Measurements from ENCODE around the gene YIPF2. TPM values are rescaled to one million over a fixed set of nuclear protein-coding genes. Genes with fewer than 3 reads are reported as not detected.
"Not testable (repeated sequence)": the region's sequence is repeated elsewhere in the genome, so short reads cannot be mapped to it uniquely, and the experiment has no call there.

Gene YIPF2
- total RNA-seq, 1 experiment from 2014 or later, result 26.8 TPM

DNA sequence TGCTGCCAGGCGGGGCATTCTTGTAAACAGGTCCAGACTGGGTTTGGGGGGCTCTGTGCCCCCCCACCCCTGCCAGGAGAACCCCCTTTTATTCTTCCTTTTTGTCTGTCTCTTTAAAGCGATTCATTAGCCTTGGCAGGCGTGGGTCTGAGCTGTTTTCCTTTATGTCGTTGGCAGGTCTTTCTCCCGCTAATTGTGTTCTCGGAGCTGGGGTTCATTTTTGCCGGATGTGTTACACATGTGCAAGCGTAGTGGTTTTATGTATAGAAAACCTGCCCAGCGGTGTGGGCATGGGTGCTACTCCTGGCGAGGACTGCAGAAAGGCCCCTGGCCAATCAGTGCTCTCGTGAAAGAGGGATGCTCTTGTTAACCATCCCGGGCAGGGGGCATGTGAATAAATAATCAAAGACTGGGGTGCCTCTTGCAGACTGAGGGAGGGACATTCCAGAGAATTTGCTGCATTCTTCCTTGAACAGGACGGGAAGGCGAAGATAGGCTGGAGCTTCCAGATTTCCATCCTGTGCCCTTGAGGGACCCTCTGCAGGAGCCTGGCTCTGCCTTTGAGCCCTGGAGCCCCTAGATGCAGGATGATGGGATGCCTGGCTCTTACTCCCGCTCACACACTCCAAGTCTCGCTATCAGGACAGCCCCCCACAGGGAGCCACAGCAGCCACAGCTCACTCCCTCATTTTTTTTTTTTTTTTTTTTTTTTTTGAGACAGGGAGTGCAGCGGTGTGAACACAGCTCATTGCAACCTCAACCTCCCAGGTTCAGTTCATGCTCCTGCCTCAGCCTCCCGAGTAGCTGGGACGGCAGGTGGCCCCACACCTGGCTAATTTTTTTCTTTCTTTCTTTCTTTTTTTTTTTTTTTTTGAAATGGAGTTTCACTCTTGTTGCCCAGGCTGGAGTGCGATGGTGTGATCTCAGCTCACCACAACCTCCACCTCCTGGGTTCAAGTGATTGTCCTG, 43.0 kb downstream of the YIPF2 start:
- H3K9me2 ChIP-seq (replicated peaks; ENCODE audit: insufficient read depth, low read length), result no peaks in the 10 kb centered on the region
- no peak overlapping the region for H3K27ac ChIP-seq (ENCODE audit: low read length)
- H3K4me2 ChIP-seq (ENCODE audit: low read depth, low read length, poor library complexity, severe bottlenecking), result no peak overlapping the region
- H4K20me1 ChIP-seq (ENCODE audit: insufficient read depth, low read depth, low read length), result no peaks in the 10 kb centered on the region
- DNase-seq, result no peak
- no peak overlapping the region for H2AFZ ChIP-seq (ENCODE audit: low read length)
- peaks cover 56% of the 10 kb centered on the region for H3K4me1 ChIP-seq (ENCODE audit: low read length)
- no peaks in the 10 kb centered on the region for H3K36me3 ChIP-seq (ENCODE audit: insufficient read depth, low read length)
- no peaks in the 10 kb centered on the region for H3K9me3 ChIP-seq (ENCODE audit: low read length)
- no peaks in the 10 kb centered on the region for H3K27me3 ChIP-seq (ENCODE audit: low read length)
- H3K79me2 ChIP-seq (ENCODE audit: low read length), result peaks cover 80% of the 10 kb centered on the region
- H3K9ac ChIP-seq (ENCODE audit: low read length), result no peak overlapping the region
- H3K4me3 ChIP-seq (ENCODE audit: low read length), result no peak overlapping the region

DNA sequence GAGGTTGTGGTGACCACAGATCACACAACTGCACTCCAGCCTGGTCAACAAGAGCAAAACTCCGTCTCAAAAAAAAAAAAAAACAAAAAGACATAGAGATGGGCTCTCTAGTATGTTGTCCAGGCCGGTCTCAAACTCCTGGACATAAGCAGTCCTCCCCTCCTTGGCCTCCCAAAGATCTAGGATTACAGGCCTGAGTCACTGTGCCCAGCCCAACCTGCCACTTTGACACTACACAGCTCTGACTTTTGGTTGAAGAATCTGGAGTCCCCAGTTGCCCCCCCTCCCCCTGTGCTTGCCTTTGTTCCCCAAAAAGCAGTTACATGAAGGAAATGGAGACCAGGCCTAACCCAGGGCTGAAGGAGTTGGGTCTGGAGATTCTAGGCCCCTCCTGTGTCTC, 44.2 kb downstream of the YIPF2 start:
- Histone ChIP-seq H3K36me3 (ENCODE audit: insufficient read depth, low read length) (no peaks in the 10 kb centered on the region), H3K9ac (ENCODE audit: low read length) (no peak overlapping the region), H3K27me3 (ENCODE audit: low read length) (no peaks in the 10 kb centered on the region), H3K4me2 (ENCODE audit: low read depth, low read length, poor library complexity, severe bottlenecking) (no peak overlapping the region), H3K9me2 (replicated peaks; ENCODE audit: insufficient read depth, low read length) (no peaks in the 10 kb centered on the region), H3K4me1 (ENCODE audit: low read length) (peaks cover 57% of the 10 kb centered on the region), H2AFZ (ENCODE audit: low read length) (no peak overlapping the region), H3K4me3 (ENCODE audit: low read length) (no peak overlapping the region), H3K9me3 (ENCODE audit: low read length) (no peaks in the 10 kb centered on the region), H3K79me2 (ENCODE audit: low read length) (peaks cover 80% of the 10 kb centered on the region), H4K20me1 (ENCODE audit: insufficient read depth, low read depth, low read length) (no peaks in the 10 kb centered on the region), H3K27ac (ENCODE audit: low read length) (no peak overlapping the region)
- DNase-seq, result no peak

DNA sequence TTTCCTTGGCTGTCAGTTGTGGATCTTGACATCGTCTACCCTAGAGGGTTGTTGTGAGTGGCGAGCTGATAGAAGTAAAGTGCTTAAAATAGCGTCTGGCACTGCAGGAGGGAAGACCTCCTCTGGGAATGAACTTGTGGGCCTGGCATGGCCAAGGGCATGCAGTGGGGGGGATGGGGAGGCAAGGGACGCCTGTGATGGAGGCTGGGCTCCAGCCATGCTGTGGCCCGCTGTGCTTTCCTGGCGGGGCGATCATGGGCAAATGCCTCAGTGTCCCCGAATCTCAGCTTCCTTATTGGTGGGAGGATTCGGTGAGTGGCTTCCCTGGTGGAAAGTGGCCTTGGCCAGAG, 46.4 kb downstream of the YIPF2 start:
- DNase-seq, result no peak
- Histone ChIP-seq H3K4me1 (ENCODE audit: low read length) (peaks cover 55% of the 10 kb centered on the region), H3K9ac (ENCODE audit: low read length) (no peak overlapping the region), H3K36me3 (ENCODE audit: insufficient read depth, low read length) (no peaks in the 10 kb centered on the region), H2AFZ (ENCODE audit: low read length) (no peak overlapping the region), H3K27me3 (ENCODE audit: low read length) (no peaks in the 10 kb centered on the region), H4K20me1 (ENCODE audit: insufficient read depth, low read depth, low read length) (no peaks in the 10 kb centered on the region), H3K9me3 (ENCODE audit: low read length) (no peaks in the 10 kb centered on the region), H3K4me3 (ENCODE audit: low read length) (no peak overlapping the region), H3K4me2 (ENCODE audit: low read depth, low read length, poor library complexity, severe bottlenecking) (no peak overlapping the region), H3K9me2 (replicated peaks; ENCODE audit: insufficient read depth, low read length) (no peaks in the 10 kb centered on the region), H3K79me2 (ENCODE audit: low read length) (peaks cover 92% of the 10 kb centered on the region), H3K27ac (ENCODE audit: low read length) (no peak overlapping the region)

DNA sequence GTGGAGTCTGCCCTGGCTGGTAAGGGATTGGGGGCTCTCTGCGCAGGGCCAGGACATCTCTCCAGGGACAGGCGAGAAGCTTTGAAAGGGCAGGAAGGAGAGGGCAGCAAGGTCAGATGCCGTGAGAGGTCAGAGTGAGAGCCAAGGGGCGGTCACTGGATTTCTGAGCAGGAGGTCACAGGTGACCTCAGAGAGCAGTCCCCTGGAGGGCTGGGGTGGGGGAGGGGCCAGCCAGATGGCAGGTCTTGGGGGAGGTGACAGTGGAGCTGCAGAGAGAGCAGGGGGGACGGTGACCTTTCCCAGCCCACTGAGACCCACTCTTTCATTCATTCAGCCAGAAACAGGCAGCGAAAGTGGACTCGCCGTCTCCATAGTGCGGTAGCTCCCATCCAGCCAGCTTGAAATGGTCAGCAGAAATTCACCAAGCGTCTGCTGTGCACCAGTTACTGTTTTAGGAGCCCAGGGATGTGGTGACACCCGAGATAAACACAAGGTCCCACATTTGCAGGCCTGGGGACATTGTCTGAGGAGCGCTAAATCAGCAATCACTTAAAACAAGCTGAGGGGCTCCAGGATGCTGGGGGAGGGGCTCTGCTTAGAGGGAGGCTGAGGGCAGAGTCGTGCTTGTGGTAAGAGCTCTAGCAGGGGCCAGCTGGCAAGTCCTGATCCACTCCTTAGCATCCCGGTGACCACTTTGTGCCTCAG, 46.9 kb downstream of the YIPF2 start:
- Histone ChIP-seq H3K9me2 (replicated peaks; ENCODE audit: insufficient read depth, low read length) (no peaks in the 10 kb centered on the region), H3K27me3 (ENCODE audit: low read length) (no peaks in the 10 kb centered on the region), H3K9me3 (ENCODE audit: low read length) (no peaks in the 10 kb centered on the region), H3K4me2 (ENCODE audit: low read depth, low read length, poor library complexity, severe bottlenecking) (no peak overlapping the region), H3K4me3 (ENCODE audit: low read length) (no peak overlapping the region), H3K9ac (ENCODE audit: low read length) (no peak overlapping the region), H3K4me1 (ENCODE audit: low read length) (peaks cover 55% of the 10 kb centered on the region), H4K20me1 (ENCODE audit: insufficient read depth, low read depth, low read length) (no peaks in the 10 kb centered on the region), H3K79me2 (ENCODE audit: low read length) (peaks cover 92% of the 10 kb centered on the region), H2AFZ (ENCODE audit: low read length) (no peak overlapping the region), H3K27ac (ENCODE audit: low read length) (no peak overlapping the region), H3K36me3 (ENCODE audit: insufficient read depth, low read length) (no peaks in the 10 kb centered on the region)
- no peak for DNase-seq

DNA sequence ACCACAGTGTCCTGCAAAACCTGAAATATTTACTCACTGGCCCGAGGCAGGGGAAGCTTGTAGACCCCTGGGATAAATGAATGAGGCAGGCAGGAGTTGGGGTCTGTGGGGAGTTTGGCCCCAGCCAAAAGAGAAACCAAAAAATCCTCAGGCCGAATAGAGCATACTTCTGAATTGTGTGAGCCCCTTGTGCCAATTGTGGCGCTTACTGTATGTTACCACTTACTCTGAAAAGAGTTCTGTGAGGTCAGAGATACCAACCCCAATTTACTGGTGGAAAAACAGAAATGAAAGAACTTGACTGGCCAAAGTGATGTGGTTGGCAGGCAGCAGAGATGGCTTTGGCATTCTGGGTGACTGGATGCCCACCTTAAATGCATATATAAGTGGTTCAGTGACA, 50.2 kb downstream of the YIPF2 start:
- H3K9me2 ChIP-seq (replicated peaks; ENCODE audit: insufficient read depth, low read length), result no peaks in the 10 kb centered on the region
- H3K4me2 ChIP-seq (ENCODE audit: low read depth, low read length, poor library complexity, severe bottlenecking), result peak overlapping the region; percentile 63
- DNase-seq, result no peak
- H3K27me3 ChIP-seq (ENCODE audit: low read length), result no peaks in the 10 kb centered on the region
- peak overlapping the region; percentile 83 for H3K27ac ChIP-seq (ENCODE audit: low read length)
- no peaks in the 10 kb centered on the region for H4K20me1 ChIP-seq (ENCODE audit: insufficient read depth, low read depth, low read length)
- no peaks in the 10 kb centered on the region for H3K9me3 ChIP-seq (ENCODE audit: low read length)
- H3K4me1 ChIP-seq (ENCODE audit: low read length), result peaks cover 62% of the 10 kb centered on the region
- H3K36me3 ChIP-seq (ENCODE audit: insufficient read depth, low read length), result 0 out of 2 replicates have a peak, but pooled peaks cover 3% of the 10 kb centered on the region
- peak overlapping the region; percentile 61 for H3K9ac ChIP-seq (ENCODE audit: low read length)
- H2AFZ ChIP-seq (ENCODE audit: low read length), result no peak overlapping the region
- H3K79me2 ChIP-seq (ENCODE audit: low read length), result peaks cover 97% of the 10 kb centered on the region
- H3K4me3 ChIP-seq (ENCODE audit: low read length), result peak overlapping the region; percentile 26

DNA sequence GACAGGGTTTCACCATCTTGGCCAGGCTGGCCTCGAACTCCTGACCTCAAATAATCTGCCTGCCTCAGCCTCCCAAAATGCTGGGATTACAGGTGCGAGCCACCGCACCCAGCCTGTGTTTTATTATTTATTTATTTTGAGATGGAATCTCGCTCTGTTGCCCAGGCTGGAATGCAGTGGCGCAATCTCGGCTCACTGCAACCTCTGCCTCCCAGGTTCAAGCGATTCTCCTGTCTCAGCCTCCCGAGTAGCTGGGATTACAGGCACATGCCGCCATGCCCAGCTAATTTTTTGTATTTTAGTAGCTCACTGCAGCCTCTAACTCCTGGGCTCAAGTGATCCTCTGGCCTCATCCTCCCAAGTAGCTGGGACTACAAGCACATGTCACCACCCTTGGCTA, 50.8 kb downstream of the YIPF2 start:
- H4K20me1 ChIP-seq (ENCODE audit: insufficient read depth, low read depth, low read length); H3K9me3 ChIP-seq (ENCODE audit: low read length); H3K27me3 ChIP-seq (ENCODE audit: low read length); H2AFZ ChIP-seq (ENCODE audit: low read length); H3K36me3 ChIP-seq (ENCODE audit: insufficient read depth, low read length); DNase-seq; H3K9me2 ChIP-seq (replicated peaks; ENCODE audit: insufficient read depth, low read length): not testable (repeated sequence)
- peak overlapping the region; percentile 83 for H3K27ac ChIP-seq (ENCODE audit: low read length)
- H3K79me2 ChIP-seq (ENCODE audit: low read length), result peaks cover 97% of the 10 kb centered on the region
- H3K9ac ChIP-seq (ENCODE audit: low read length), result peak overlapping the region; percentile 61
- peaks cover 68% of the 10 kb centered on the region for H3K4me1 ChIP-seq (ENCODE audit: low read length)
- peak overlapping the region; percentile 26; the same call in 1 of the 2 replicates for H3K4me3 ChIP-seq (ENCODE audit: low read length)
- H3K4me2 ChIP-seq (ENCODE audit: low read depth, low read length, poor library complexity, severe bottlenecking), result peak overlapping the region; percentile 63

DNA sequence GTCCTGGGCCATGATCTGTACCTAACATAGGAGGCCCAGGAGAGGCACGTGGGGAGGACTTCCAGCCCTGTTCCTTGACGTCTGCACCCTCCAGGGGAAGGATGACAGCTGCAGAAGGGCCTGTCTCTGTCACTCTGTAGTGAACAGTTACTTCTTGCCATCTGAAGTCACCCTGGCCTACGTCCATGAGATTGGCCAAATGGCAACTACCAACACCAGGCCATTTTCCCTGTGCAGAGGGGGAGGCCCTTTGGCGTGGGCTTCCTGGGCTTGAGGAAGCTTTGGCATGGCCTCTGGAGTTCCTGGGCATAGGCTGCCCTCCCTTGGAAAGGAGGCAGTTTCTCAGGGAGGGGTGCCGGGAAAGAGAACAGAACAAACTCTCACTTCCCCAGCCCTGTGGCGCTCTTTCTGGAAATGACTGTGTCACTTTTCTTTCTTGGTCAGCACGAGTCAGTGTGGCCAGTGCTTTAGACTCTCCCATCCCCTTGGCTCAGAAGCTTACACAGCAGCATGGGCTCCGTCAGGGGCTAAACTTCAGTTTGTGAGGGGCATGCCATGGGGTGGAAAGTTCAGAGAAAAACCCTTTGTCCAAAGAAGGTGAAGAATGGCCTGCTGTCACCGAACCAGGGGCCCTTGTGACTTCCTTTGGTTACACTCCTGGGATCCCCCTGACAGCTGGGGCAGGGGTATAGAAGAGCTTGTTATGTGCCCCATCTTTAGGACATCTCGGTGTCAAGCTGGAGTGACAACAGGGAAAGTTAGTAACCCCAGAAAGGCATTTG, 51.8 kb downstream of the YIPF2 start:
- Histone ChIP-seq H3K4me2 (ENCODE audit: low read depth, low read length, poor library complexity, severe bottlenecking) (peak overlapping the region; percentile 12), H3K4me3 (ENCODE audit: low read length) (no peak overlapping the region), H3K4me1 (ENCODE audit: low read length) (peaks cover 70% of the 10 kb centered on the region), H3K27me3 (ENCODE audit: low read length) (no peaks in the 10 kb centered on the region), H4K20me1 (ENCODE audit: insufficient read depth, low read depth, low read length) (no peaks in the 10 kb centered on the region), H3K79me2 (ENCODE audit: low read length) (peaks cover 97% of the 10 kb centered on the region), H3K36me3 (ENCODE audit: insufficient read depth, low read length) (0 out of 2 replicates have a peak, but pooled peaks cover 3% of the 10 kb centered on the region), H3K9me3 (ENCODE audit: low read length) (no peaks in the 10 kb centered on the region), H2AFZ (ENCODE audit: low read length) (no peak overlapping the region), H3K9me2 (replicated peaks; ENCODE audit: insufficient read depth, low read length) (no peaks in the 10 kb centered on the region), H3K9ac (ENCODE audit: low read length) (no peak overlapping the region; the same call in 1 of the 2 replicates), H3K27ac (ENCODE audit: low read length) (peak overlapping the region; percentile 30)
- no peak for DNase-seq
